GM06990 (cell line): Measurements from ENCODE around the gene ATAD3C.

ENCODE experiments used
- DNase-seq: peaks from one replicate; pipeline ENCODE4 v3.0.0-alpha.2; 2011; ENCODE audit not compliant: insufficient read length; ENCODE audit errors: extremely low read depth
- H3K27me3 ChIP-seq: replicated peaks from 2 replicates; pipeline ENCODE4 v1.6.0; 2011; ENCODE audit warnings: low read length; ENCODE audit not compliant: control insufficient read depth, insufficient read depth
- H3K36me3 ChIP-seq: 2 replicates; pipeline ENCODE4 v1.5.1; 2011; ENCODE audit warnings: low read length; ENCODE audit not compliant: control insufficient read depth, insufficient read depth
- H3K4me3 ChIP-seq: replicated peaks from 2 replicates; pipeline ENCODE4 v1.5.1; 2011; ENCODE audit warnings: low read depth, mild to moderate bottlenecking, control low read depth, low read length
- TF ChIP-seq, protein P1 (sequence below): IDR thresholded peaks from 2 replicates; pipeline ENCODE4 v1.5.1; 2011; ENCODE audit warnings: low read length, control low read depth, mild to moderate bottlenecking, inconsistent platforms; ENCODE audit not compliant: insufficient read depth, poor library complexity, severe bottlenecking

Gene ATAD3C

DNA sequence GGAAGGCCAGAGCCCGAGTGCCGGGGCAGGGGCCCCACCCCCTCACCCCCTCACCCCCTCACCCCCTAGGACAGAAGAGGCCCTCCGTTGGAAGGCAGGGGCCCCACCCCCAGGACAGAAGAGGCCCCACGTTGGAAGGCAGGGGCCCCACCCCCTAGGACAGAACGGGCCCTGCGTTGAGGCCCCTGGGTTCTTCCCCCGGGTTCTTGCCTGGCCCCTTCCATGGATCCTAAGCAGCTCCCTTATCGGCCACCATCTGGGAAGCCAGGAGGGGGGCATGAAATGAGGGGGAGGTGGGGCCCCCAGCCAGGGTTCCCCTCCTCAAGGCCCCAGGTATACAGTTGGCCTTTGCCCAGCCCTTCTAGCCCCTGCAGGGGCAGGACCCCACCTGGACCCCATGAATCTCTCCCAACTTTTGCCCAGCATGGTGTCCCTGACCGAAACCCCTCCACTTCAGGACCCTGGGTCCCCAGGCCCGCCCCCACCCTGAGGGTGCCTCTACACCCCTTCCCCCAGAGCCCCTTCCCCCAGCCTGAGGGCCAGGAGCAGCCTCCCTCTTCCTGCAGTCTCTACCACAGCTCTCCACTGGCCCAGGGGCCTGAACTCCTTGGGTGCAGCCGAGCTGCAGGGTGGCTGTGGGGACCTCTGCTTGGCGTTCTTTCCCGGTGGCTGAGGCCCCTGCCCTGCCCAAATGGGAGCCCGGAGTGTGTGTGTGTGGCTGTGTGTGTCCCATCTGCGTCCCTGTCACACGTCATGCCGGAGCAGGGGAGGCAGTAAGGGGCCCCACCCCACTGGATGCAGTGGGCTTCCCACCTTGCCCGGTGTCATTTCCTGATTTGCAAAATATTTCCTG, 18.3 kb upstream of the ATAD3C start:
- H3K4me3 ChIP-seq = no peak overlapping the region
- H3K27me3 ChIP-seq = no peaks in the 10 kb centered on the region; the same call in 1 of the 2 replicates
- no peaks in the 10 kb centered on the region for H3K36me3 ChIP-seq
- DNase-seq = no peak
- TF ChIP-seq, protein P1, sequence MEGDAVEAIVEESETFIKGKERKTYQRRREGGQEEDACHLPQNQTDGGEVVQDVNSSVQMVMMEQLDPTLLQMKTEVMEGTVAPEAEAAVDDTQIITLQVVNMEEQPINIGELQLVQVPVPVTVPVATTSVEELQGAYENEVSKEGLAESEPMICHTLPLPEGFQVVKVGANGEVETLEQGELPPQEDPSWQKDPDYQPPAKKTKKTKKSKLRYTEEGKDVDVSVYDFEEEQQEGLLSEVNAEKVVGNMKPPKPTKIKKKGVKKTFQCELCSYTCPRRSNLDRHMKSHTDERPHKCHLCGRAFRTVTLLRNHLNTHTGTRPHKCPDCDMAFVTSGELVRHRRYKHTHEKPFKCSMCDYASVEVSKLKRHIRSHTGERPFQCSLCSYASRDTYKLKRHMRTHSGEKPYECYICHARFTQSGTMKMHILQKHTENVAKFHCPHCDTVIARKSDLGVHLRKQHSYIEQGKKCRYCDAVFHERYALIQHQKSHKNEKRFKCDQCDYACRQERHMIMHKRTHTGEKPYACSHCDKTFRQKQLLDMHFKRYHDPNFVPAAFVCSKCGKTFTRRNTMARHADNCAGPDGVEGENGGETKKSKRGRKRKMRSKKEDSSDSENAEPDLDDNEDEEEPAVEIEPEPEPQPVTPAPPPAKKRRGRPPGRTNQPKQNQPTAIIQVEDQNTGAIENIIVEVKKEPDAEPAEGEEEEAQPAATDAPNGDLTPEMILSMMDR = no peak

DNA sequence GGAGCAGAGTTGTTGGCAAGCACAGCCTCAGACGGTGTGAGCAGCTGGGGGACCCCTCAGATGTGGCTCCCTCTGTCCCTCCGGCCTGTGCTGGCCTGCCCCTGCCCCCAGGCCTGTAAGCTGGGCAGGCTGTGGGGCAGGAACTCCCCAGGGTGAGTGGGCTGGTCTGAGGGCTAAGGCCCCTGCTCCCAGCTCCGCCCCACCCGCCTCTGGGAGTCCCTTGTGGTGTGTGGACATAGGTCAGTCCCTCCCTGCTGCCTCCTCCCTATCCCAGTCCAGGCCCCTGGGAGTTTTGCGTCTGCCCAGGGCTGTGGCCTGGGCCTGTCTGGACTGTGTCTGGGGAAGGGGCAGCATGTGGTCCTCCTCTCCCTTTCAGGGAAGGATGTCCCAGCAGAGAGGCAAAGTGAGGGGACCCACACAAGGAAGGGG, 17.6 kb upstream of the ATAD3C start:
- DNase-seq = no peak
- no peaks in the 10 kb centered on the region; the same call in 1 of the 2 replicates for H3K27me3 ChIP-seq
- no peaks in the 10 kb centered on the region for H3K36me3 ChIP-seq
- TF ChIP-seq, protein P1 = no peak
- no peak overlapping the region for H3K4me3 ChIP-seq

DNA sequence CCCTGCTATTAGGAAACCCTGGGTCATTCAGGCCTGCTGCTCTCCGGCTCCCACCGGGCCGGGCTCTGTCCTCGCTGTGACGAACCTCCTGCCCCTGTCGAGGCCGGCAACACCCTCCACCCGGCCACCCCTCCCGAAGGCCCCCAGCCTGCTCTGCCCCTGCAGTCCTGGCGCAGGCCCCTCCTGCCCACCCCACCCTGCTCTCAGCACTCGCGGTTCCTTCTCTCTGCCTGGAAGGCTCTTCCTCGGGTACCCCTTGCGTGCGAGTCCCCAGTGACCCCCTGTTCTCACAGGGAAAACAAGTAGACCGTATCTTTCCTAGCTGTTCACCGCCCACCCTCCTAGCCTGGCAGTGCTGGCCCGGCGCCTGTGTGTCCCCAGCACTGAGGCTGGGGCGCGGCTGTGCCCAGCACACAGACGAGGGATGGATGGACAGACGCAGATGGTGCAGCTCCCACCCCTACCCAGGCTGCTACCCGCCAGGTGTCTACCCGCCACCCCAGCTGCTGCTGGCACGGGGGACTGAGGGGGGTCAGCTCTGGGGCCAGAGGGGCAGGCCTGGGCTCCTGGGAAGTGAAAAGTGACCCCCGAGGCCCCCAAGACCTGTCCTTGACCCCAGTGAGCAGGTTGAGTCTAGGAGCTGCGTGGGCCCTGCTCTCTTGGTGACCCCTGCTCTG, 17.1 kb upstream of the ATAD3C start:
- Histone ChIP-seq H3K27me3 (no peaks in the 10 kb centered on the region; the same call in 1 of the 2 replicates), H3K36me3 (no peaks in the 10 kb centered on the region), H3K4me3 (no peak overlapping the region)
- TF ChIP-seq, protein P1 = no peak
- no peak for DNase-seq

DNA sequence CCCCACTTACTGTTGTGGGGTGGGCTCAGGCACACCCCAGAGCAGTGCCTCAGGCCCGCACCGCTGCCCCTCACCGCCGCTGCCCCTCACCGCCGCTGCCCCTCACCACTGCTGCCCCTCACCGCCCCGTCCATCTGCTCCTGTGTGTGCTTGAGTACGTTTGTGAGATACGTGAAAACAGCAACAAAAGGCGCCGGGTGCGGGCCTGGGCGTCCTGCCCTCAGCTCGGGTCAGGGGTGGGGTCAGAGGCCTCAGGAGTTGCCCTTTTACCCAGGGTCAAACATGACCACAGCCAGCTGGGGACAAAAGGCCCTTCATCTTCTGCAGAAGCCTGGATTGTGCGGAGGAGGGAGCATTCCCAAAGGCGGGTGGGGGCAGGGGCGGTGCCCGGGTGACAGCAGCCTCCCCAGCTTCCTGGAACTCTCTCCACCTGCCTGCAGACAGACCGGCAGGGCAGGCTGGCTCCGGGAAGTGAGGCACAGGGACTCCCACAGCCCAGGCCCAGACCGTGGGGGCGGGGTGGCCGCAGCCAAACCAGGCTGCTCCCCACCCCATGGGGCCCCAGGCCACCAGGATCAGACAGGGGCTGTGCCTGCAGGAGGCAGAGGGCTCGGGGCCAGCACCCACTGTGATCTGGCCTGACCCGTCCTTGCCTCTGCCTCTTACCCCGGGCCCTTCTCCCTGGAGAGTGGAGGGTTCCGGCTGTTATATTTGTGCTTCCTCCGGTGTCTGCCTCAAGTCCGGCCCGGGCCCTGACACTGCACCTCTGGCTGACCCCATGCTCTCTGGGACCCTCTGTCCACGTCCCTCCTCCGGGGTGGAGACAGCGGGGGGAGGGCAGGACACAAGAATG, 16.3 kb upstream of the ATAD3C start:
- Histone ChIP-seq H3K36me3 (no peaks in the 10 kb centered on the region), H3K27me3 (no peaks in the 10 kb centered on the region; the same call in 1 of the 2 replicates), H3K4me3 (0 out of 2 replicates have a peak overlapping the region, but pooled peaks have one; percentile 6)
- DNase-seq = no peak
- TF ChIP-seq, protein P1 = no peak

DNA sequence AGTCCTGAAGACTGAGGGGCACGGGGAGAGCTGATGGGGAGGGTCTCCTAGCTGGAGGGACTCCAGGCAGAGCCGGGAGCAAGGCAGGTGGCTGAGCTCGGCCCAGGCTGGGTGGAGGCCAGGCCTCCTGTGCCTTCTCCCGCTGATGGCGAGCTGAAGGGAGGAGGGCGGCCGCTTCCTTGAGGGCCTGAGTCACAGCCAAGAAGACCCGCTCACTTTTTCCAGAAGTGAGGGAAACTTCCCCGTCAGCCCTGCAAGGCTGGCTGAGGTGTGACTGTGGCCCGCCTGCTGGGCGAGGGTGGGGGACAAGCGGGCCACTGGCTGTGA, 15.7 kb upstream of the ATAD3C start:
- H3K4me3 ChIP-seq = 0 out of 2 replicates have a peak overlapping the region, but pooled peaks have one; percentile 6
- no peak for DNase-seq
- H3K27me3 ChIP-seq = no peaks in the 10 kb centered on the region; the same call in 1 of the 2 replicates
- no peaks in the 10 kb centered on the region for H3K36me3 ChIP-seq
- TF ChIP-seq, protein P1 = no peak
